SK-N-SH (cell line): Measurements from ENCODE around the gene NTMT1. TPM values are rescaled to one million over a fixed set of nuclear protein-coding genes. Genes with fewer than 3 reads are reported as not detected.
A peak's percentile ranks its signal among the peaks of the same experiment; 100 is the strongest.

Source experiments
- CTCF ChIA-PET: fragments of 300-600, 350-600 bp; formaldehyde crosslinking; extraction: SDS; loops from one replicate; lab custom pipeline; 2021; lab: Yijun Ruan, JAX
- POLR2A ChIA-PET: fragments of 350-600 bp; sonication (Branson Sonifier 250); formaldehyde crosslinking; extraction: SDS; loops from one replicate; lab custom pipeline; 2020; ENCODE audit warnings: antibody characterized with exemption, inconsistent platforms; lab: Yijun Ruan, JAX
- DNase-seq: peaks from one replicate; pipeline ENCODE4 v3.0.0; 2012
- H2AFZ ChIP-seq: fragments of 200-600 bp; sonication (generic); 2 replicates; pipeline ENCODE4 v1.8.1; 2016; ENCODE audit warnings: antibody characterized with exemption, mild to moderate bottlenecking, low read depth
- H3F3A ChIP-seq: fragments of 200-600 bp; sonication (generic); replicated peaks from 2 replicates; pipeline ENCODE3; 2016; ENCODE audit warnings: antibody characterized with exemption, mild to moderate bottlenecking; ENCODE audit not compliant: insufficient read depth
- H3K27ac ChIP-seq, 2 experiments: fragments of 200-500 bp in 1 of 2; fragments of 200-600 bp in 1 of 2; sonication (Bioruptor generic) in 1 of 2; sonication (generic), shearing (Covaris generic) in 1 of 2; 2 replicates each; pipeline versions ENCODE4 v1.5.1 to v1.6.1; 2014 to 2016; ENCODE audit warnings: low read depth in 2 of 2, inconsistent platforms in 1 of 2, low read length in 1 of 2, mild to moderate bottlenecking in 1 of 2, mixed read lengths in 1 of 2
- H3K27me3 ChIP-seq: fragments of 200-600 bp; sonication (generic), shearing (Covaris generic); 2 replicates; pipeline ENCODE4 v1.6.1; 2016; ENCODE audit warnings: mixed run types; ENCODE audit not compliant: insufficient read depth
- H3K36me3 ChIP-seq, 2 experiments: fragments of 200-500 bp in 1 of 2; fragments of 200-600 bp in 1 of 2; sonication (Bioruptor generic) in 1 of 2; sonication (generic) in 1 of 2; replicated peaks in 1 of 2; 2 replicates each; pipeline versions ENCODE3 to v1.5.1; 2014 to 2016; ENCODE audit warnings: low read length in 1 of 2, mild to moderate bottlenecking in 1 of 2; ENCODE audit not compliant: insufficient read depth in 2 of 2, control insufficient read depth in 1 of 2
- H3K4me1 ChIP-seq, 2 experiments: fragments of 200-500 bp in 1 of 2; fragments of 200-600 bp in 1 of 2; sonication (Bioruptor generic) in 1 of 2; sonication (generic), shearing (Covaris generic) in 1 of 2; 2 replicates each; pipeline versions ENCODE4 v1.5.1 to v1.6.1; 2014 to 2016; ENCODE audit warnings: low read depth in 1 of 2, low read length in 1 of 2, mixed run types in 1 of 2; ENCODE audit not compliant: insufficient read depth in 2 of 2, control insufficient read depth in 1 of 2
- H3K4me2 ChIP-seq: fragments of 200-600 bp; sonication (generic), shearing (Covaris generic); 2 replicates; pipeline ENCODE4 v1.6.1; 2017; ENCODE audit warnings: mixed run types
- H3K4me3 ChIP-seq, 2 experiments: fragments of 200-500 bp in 1 of 2; fragments of 200-600 bp in 1 of 2; sonication (Bioruptor generic) in 1 of 2; sonication (generic), shearing (Covaris generic) in 1 of 2; 2 replicates each; pipeline versions ENCODE4 v1.5.1 to v1.8.1; 2014 to 2016; ENCODE audit warnings: low read depth in 2 of 2, inconsistent platforms in 1 of 2, low read length in 1 of 2, mild to moderate bottlenecking in 1 of 2, mixed read lengths in 1 of 2, moderate library complexity in 1 of 2
- H3K79me2 ChIP-seq: fragments of 200-600 bp; sonication (generic); 2 replicates; pipeline ENCODE4 v1.8.1; 2017; ENCODE audit warnings: mild to moderate bottlenecking; ENCODE audit not compliant: insufficient read depth
- H3K9ac ChIP-seq: fragments of 200-600 bp; sonication (generic); 2 replicates; pipeline ENCODE4 v1.6.1; 2017; ENCODE audit warnings: mixed run types
- H3K9me2 ChIP-seq: fragments of 200-600 bp; sonication (generic); 2 replicates; pipeline ENCODE4 v1.6.1; 2017; ENCODE audit warnings: mixed run types
- H3K9me3 ChIP-seq: fragments of 200-600 bp; sonication (generic); 2 replicates; pipeline ENCODE4 v1.6.1; 2017; ENCODE audit warnings: mixed run types, mild to moderate bottlenecking, moderate library complexity
- H4K20me1 ChIP-seq: fragments of 200-600 bp; sonication (generic); 2 replicates; pipeline ENCODE4 v1.6.1; 2017; ENCODE audit warnings: mild to moderate bottlenecking, mixed run types; ENCODE audit not compliant: insufficient read depth
- CHD2 ChIP-seq: fragments of 150-350 bp; IDR thresholded peaks from 2 replicates; pipeline ENCODE4 v1.6.1; 2018; ENCODE audit warnings: low read length; ENCODE audit not compliant: partially characterized antibody
- CTCF ChIP-seq: fragments of 200-600 bp; sonication (generic); IDR thresholded peaks from 2 replicates; pipeline ENCODE4 v1.6.1; 2017; ENCODE audit warnings: antibody characterized with exemption, mild to moderate bottlenecking, moderate library complexity
- EP300 ChIP-seq, 2 experiments: IDR thresholded peaks; 2 replicates each; pipeline versions ENCODE4 v1.4.0 to v1.6.1; 2012; ENCODE audit warnings: borderline replicate concordance in 1 of 2, low read depth in 1 of 2, low read length in 1 of 2
- FOSL2 ChIP-seq: IDR thresholded peaks from 2 replicates; pipeline ENCODE4 v1.4.0; 2012; ENCODE audit warnings: low read depth, mild to moderate bottlenecking, moderate library complexity, borderline replicate concordance
- MEF2A ChIP-seq: IDR thresholded peaks from 2 replicates; pipeline ENCODE4 v1.4.0; 2012; ENCODE audit warnings: low read depth, borderline replicate concordance
- MXI1 ChIP-seq: IDR thresholded peaks from 2 replicates; pipeline ENCODE4 v1.6.1; 2012; ENCODE audit warnings: mild to moderate bottlenecking, low read depth, low read length, improper control_type of control experiment
- NFIC ChIP-seq: IDR thresholded peaks from 2 replicates; pipeline ENCODE4 v1.4.0; 2012; ENCODE audit warnings: borderline replicate concordance
- POLR2AphosphoS5 ChIP-seq: IDR thresholded peaks from 2 replicates; pipeline ENCODE4 v1.6.1; 2012; ENCODE audit warnings: low read depth, low read length
- REST ChIP-seq: IDR thresholded peaks from 2 replicates; pipeline ENCODE4 v1.6.1; 2012; ENCODE audit warnings: mild to moderate bottlenecking, low read depth, low read length, moderate library complexity
- RFX5 ChIP-seq: IDR thresholded peaks from 2 replicates; pipeline ENCODE4 v1.6.1; 2012; ENCODE audit warnings: mild to moderate bottlenecking, improper control_type of control experiment, low read length
- SIN3A ChIP-seq: IDR thresholded peaks from 2 replicates; pipeline ENCODE4 v1.6.1; 2012; ENCODE audit warnings: low read depth, mild to moderate bottlenecking, low read length, moderate library complexity, borderline replicate concordance
- SMC3 ChIP-seq: IDR thresholded peaks from 2 replicates; pipeline ENCODE4 v1.6.1; 2012; ENCODE audit warnings: low read depth, low read length, improper control_type of control experiment
- WGBS: methylation state at CpG from one replicate; pipeline ENCODE4 v1.1.6; 2017; ENCODE audit warnings: low lambda C conversion rate; 5-methylcytosine and 5-hydroxymethylcytosine counted together
- polyA plus RNA-seq, 3 experiments: library from polyadenylated mRNA; depleted of rRNA; stranded (reverse); fragments of >200 nt; gene quantifications; 2 replicates each; pipeline ENCODE4 v1.2.3, GENCODE V29; 2012
- TF ChIP-seq, protein P1 (sequence below): fragments of 150-350 bp; IDR thresholded peaks from 2 replicates; pipeline ENCODE4 v1.6.1; 2016; ENCODE audit warnings: mild to moderate bottlenecking, low read depth, low read length
- TF ChIP-seq, protein P2 (sequence below): IDR thresholded peaks from 2 replicates; pipeline ENCODE4 v1.4.0; 2012; ENCODE audit warnings: low read depth, borderline replicate concordance

NTMT1 gene
- polyA plus RNA-seq, 1 of the 3 experiments (the other 2 are of a cell fraction): 78.3 TPM

- Histone ChIP-seq H3F3A (peaks cover 3% of the 10 kb centered on the region), H3K27me3 (no peaks in the 10 kb centered on the region; the same call in 1 of the 2 replicates), H3K9ac (no peak within 1 kb of the TSS), H3K9me2 (no peaks in the 10 kb centered on the region), H2AFZ (no peak within 1 kb of the TSS), H4K20me1 (no peaks in the 10 kb centered on the region), H3K4me3 (peak within 1 kb of the TSS in 1 of 2 experiments; percentile 51; a peak in 2 of 4 replicates), H3K4me2 (peak within 1 kb of the TSS; percentile 33; the same call in 1 of the 2 replicates), H3K9me3 (no peaks in the 10 kb centered on the region), H3K79me2 (no peaks in the 10 kb centered on the region), H3K36me3 (no peaks in the 10 kb centered on the region), H3K27ac (peak within 1 kb of the TSS in 1 of 2 experiments; percentile 78; a peak in 2 of 4 replicates), H3K4me1 (peaks cover 0 to 15% of the 10 kb centered on the region in 2 experiments; a peak in 1 of 4 replicates)
- ChIA-PET POLR2A (interaction anchor here (1.5 kb wide), 1 partner anchor 10 kb away, joined by 7 read pairs; no protein-coding TSS in a partner anchor), CTCF (interaction anchor here (1.4 to 2.2 kb wide), 2 partner anchors 61 to 125 kb away, joined by 4 to 5 read pairs; no protein-coding TSS in a partner anchor)
- 0% methylated on average over 2 of the region's 37 CpGs for WGBS
- DNase-seq: peak; percentile 92
- 0 out of 2 replicates have a peak, but pooled peaks have one; percentile 58 for TF ChIP-seq MXI1
- peak; percentile 20 for TF ChIP-seq CHD2
- TF ChIP-seq MEF2A: no peak
- TF ChIP-seq, all 33 proteins: peak for 2
Observed at GRCh38 chr9:129665389-129665775, 39.4 kb downstream of the NTMT1 start, which contains the start of gene PRRX2. Gene PRRX2 (plus strand): TSS chr9:129665647. CDS start chr9:129665868, 221 bp downstream.

DNA sequence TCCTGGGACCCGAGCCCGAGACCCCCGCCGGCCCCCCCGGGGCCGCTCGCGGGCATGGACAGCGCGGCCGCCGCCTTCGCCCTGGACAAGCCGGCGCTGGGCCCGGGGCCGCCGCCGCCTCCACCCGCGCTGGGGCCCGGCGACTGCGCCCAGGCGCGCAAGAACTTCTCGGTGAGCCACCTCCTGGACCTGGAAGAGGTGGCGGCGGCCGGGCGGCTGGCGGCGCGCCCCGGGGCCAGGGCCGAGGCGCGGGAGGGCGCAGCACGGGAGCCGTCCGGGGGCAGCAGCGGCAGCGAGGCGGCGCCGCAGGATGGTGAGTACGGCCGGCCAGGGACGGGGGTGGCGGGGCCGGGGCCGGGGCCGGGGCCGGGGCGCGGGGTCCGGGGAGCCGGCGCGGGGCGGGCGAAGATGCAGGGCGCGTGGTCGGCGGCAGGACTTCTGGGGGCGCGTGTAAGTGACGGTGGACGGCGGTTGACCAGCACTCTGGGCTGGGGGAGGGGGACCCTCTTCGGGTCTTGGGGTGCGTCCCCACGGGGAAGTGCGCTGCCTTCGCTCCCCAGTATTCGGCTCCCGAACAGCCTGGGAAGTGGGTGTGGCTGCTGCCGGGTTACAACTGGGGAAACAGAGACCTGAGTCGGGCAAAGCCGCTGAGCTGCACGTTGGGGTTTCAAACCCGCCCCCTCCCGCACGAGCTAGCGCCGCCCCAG, 40.0 kb downstream of the NTMT1 start:
- Histone ChIP-seq H3K9me3 (no peaks in the 10 kb centered on the region), H2AFZ (no peak overlapping the region), H3K27me3 (no peaks in the 10 kb centered on the region; the same call in 1 of the 2 replicates), H3K9ac (no peak overlapping the region), H4K20me1 (no peaks in the 10 kb centered on the region), H3K4me1 (peaks cover 0 to 15% of the 10 kb centered on the region in 2 experiments; a peak in 1 of 4 replicates), H3K36me3 (no peaks in the 10 kb centered on the region), H3K4me3 (peak overlapping the region in 1 of 2 experiments; percentile 51; a peak in 2 of 4 replicates), H3K79me2 (no peaks in the 10 kb centered on the region), H3K9me2 (no peaks in the 10 kb centered on the region), H3K27ac (peak overlapping the region in 1 of 2 experiments; percentile 78; a peak in 1 of 4 replicates), H3F3A (peaks cover 3% of the 10 kb centered on the region), H3K4me2 (no peak overlapping the region)
- TF ChIP-seq, protein P1, sequence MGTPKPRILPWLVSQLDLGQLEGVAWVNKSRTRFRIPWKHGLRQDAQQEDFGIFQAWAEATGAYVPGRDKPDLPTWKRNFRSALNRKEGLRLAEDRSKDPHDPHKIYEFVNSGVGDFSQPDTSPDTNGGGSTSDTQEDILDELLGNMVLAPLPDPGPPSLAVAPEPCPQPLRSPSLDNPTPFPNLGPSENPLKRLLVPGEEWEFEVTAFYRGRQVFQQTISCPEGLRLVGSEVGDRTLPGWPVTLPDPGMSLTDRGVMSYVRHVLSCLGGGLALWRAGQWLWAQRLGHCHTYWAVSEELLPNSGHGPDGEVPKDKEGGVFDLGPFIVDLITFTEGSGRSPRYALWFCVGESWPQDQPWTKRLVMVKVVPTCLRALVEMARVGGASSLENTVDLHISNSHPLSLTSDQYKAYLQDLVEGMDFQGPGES: no peak
- TF ChIP-seq NFIC: no peak
- no peak for TF ChIP-seq MEF2A
- TF ChIP-seq, protein P2, sequence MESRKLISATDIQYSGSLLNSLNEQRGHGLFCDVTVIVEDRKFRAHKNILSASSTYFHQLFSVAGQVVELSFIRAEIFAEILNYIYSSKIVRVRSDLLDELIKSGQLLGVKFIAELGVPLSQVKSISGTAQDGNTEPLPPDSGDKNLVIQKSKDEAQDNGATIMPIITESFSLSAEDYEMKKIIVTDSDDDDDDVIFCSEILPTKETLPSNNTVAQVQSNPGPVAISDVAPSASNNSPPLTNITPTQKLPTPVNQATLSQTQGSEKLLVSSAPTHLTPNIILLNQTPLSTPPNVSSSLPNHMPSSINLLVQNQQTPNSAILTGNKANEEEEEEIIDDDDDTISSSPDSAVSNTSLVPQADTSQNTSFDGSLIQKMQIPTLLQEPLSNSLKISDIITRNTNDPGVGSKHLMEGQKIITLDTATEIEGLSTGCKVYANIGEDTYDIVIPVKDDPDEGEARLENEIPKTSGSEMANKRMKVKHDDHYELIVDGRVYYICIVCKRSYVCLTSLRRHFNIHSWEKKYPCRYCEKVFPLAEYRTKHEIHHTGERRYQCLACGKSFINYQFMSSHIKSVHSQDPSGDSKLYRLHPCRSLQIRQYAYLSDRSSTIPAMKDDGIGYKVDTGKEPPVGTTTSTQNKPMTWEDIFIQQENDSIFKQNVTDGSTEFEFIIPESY: no peak
- no peak for TF ChIP-seq SIN3A
- no peak for TF ChIP-seq RFX5
- no peak for TF ChIP-seq REST
- no peak for TF ChIP-seq POLR2AphosphoS5
- TF ChIP-seq EP300 (IDR thresholded peaks at IDR 0.05; ENCODE audit: borderline replicate concordance in 1 of 2, low read depth in 1 of 2, low read length in 1 of 2): no peak
- TF ChIP-seq CTCF: no peak
- TF ChIP-seq FOSL2: no peak
- no peak for TF ChIP-seq SMC3
- 32% methylated on average over 22 of the region's 88 CpGs for WGBS
- ChIA-PET CTCF (interaction anchor here (0.9 to 2.2 kb wide), 5 partner anchors 9 to 125 kb away, joined by 3 to 5 read pairs (median 4); no protein-coding TSS in a partner anchor), POLR2A (interaction anchor here (0.6 to 1.5 kb wide), 2 partner anchors 9 to 10 kb away, joined by 3 to 7 read pairs; no protein-coding TSS in a partner anchor)
- DNase-seq: peak; percentile 74
